HCT116 (cell line): ENCODE data around the gene WDR82. TPM values are rescaled to one million over a fixed set of nuclear protein-coding genes. Genes with fewer than 3 reads are reported as not detected.

Experiments
- ATAC-seq: fragments of 200-7000 bp; cut with Tn5 transposase; 2 replicates; pipeline ENCODE4 v1.9.1; 2020; ENCODE audit warnings: mild to moderate bottlenecking, moderate library complexity
- BruUV-seq: library from RNA; stranded (reverse); fragments of 400-500 nt; replicated peaks from 2 replicates; lab custom pipeline; 2021; lab: Mats Ljungman, UMichigan
- CTCF ChIA-PET: fragments of 300-600 bp; sonication (Branson Sonifier 250); formaldehyde crosslinking; loops from one replicate; lab custom pipeline; 2021; ENCODE audit warnings: antibody characterized with exemption; lab: Charles Lee
- POLR2A ChIA-PET: fragments of 300-600, 350-600 bp; sonication (Branson Sonifier 250); formaldehyde crosslinking; loops from one replicate; lab custom pipeline; 2021; ENCODE audit warnings: antibody characterized with exemption; lab: Charles Lee
- RAD21 ChIA-PET, 2 experiments: fragments of 300-600 bp; sonication (Branson Sonifier 250); formaldehyde crosslinking; loops; one replicate each; lab custom pipeline; 2023; ENCODE audit warnings: low total read pairs in 2 of 2; ENCODE audit not compliant: uncharacterized antibody in 2 of 2, unreplicated experiment in 2 of 2, low non-redundant PET in 1 of 2; lab: Charles Lee
- DNase-seq: peaks from one replicate; pipeline ENCODE4 v3.0.0-alpha.2; 2010; ENCODE audit warnings: low read depth, low spot score
- H2AFZ ChIP-seq: fragments of 200-600 bp; shearing (Covaris generic), sonication (generic); 2 replicates; pipeline ENCODE4 v1.6.1; 2017; ENCODE audit warnings: low read depth, mixed run types, mixed read lengths, antibody characterized with exemption, low read length; ENCODE audit not compliant: poor library complexity, severe bottlenecking
- H3K27ac ChIP-seq: 2 replicates; pipeline ENCODE4 v1.5.1; 2012; ENCODE audit warnings: low read depth, low read length
- H3K27me3 ChIP-seq: fragments of 200-600 bp; sonication (generic); 2 replicates; pipeline ENCODE4 v1.6.1; 2016; ENCODE audit warnings: mixed run types, low read length, mixed read lengths; ENCODE audit not compliant: insufficient read depth
- H3K36me3 ChIP-seq, 2 experiments: fragments of 200-500 bp in 1 of 2; fragments of 200-600 bp in 1 of 2; sonication (Bioruptor generic) in 1 of 2; sonication (generic) in 1 of 2; 2 replicates each; pipeline versions ENCODE4 v1.5.1 to v1.6.1; 2014 to 2016; ENCODE audit warnings: low read length in 2 of 2, inconsistent platforms in 1 of 2, mixed read lengths in 1 of 2, mixed run types in 1 of 2; ENCODE audit not compliant: insufficient read depth in 2 of 2, control insufficient read depth in 1 of 2
- H3K4me1 ChIP-seq, 2 experiments: fragments of 200-600 bp in 1 of 2; sonication (generic) in 1 of 2; 2 replicates each; pipeline versions ENCODE4 v1.5.1 to v1.6.1; 2012 to 2017; ENCODE audit warnings: low read length in 2 of 2, inconsistent platforms in 1 of 2, mild to moderate bottlenecking in 1 of 2, mixed read lengths in 1 of 2, mixed run types in 1 of 2, moderate library complexity in 1 of 2; ENCODE audit not compliant: insufficient read depth in 2 of 2, control insufficient read depth in 1 of 2
- H3K4me2 ChIP-seq: fragments of 200-600 bp; sonication (generic); 2 replicates; pipeline ENCODE4 v1.6.1; 2017; ENCODE audit warnings: mixed run types, low read length, mixed read lengths
- H3K4me3 ChIP-seq, 2 experiments: fragments of 200-600 bp in 1 of 2; sonication (generic) in 1 of 2; replicated peaks in 1 of 2; 2 replicates each; pipeline ENCODE4 v1.5.1; 2011 to 2016; ENCODE audit warnings: low read length in 2 of 2, control low read depth in 1 of 2, low read depth in 1 of 2, mild to moderate bottlenecking in 1 of 2, mixed read lengths in 1 of 2, mixed run types in 1 of 2
- H3K79me2 ChIP-seq: fragments of 200-600 bp; sonication (generic); 2 replicates; pipeline ENCODE4 v1.6.1; 2017; ENCODE audit warnings: mild to moderate bottlenecking, mixed run types, low read length, moderate library complexity, mixed read lengths; ENCODE audit not compliant: insufficient read depth
- H3K9ac ChIP-seq: fragments of 200-600 bp; sonication (generic); 2 replicates; pipeline ENCODE4 v1.6.1; 2016; ENCODE audit warnings: low read length, mixed read lengths
- H3K9me2 ChIP-seq: fragments of 200-600 bp; sonication (generic), shearing (Covaris generic); 2 replicates; pipeline ENCODE4 v1.6.1; 2017; ENCODE audit warnings: mixed run types, mild to moderate bottlenecking, moderate library complexity; ENCODE audit not compliant: insufficient read depth
- H3K9me3 ChIP-seq, 2 experiments: fragments of 200-500 bp in 1 of 2; fragments of 200-600 bp in 1 of 2; sonication (Bioruptor generic) in 1 of 2; sonication (generic) in 1 of 2; 2 replicates each; pipeline ENCODE4 v1.6.1; 2014 to 2017; ENCODE audit warnings: low read length in 2 of 2, mixed read lengths in 2 of 2, inconsistent platforms in 1 of 2, low read depth in 1 of 2, mild to moderate bottlenecking in 1 of 2, mixed run types in 1 of 2, moderate library complexity in 1 of 2; ENCODE audit not compliant: control insufficient read depth in 1 of 2, insufficient read depth in 1 of 2
- H4K20me1 ChIP-seq: fragments of 200-600 bp; sonication (generic), shearing (Covaris generic); 2 replicates; pipeline ENCODE4 v1.6.1; 2017; ENCODE audit warnings: mixed run types, mild to moderate bottlenecking, moderate library complexity; ENCODE audit not compliant: insufficient read depth
- CEBPB ChIP-seq: IDR thresholded peaks from 2 replicates; pipeline ENCODE4 v1.6.1; 2012; ENCODE audit warnings: low read depth
- ELF1 ChIP-seq: IDR thresholded peaks from 2 replicates; pipeline ENCODE4 v1.6.1; 2012; ENCODE audit warnings: low read depth, borderline replicate concordance
- FOSL1 ChIP-seq: IDR thresholded peaks from 2 replicates; pipeline ENCODE4 v1.6.1; 2012; ENCODE audit warnings: low read depth
- POLR2A ChIP-seq: IDR thresholded peaks from 2 replicates; pipeline ENCODE4 v1.7.0; 2011; ENCODE audit warnings: borderline replicate concordance; ENCODE audit not compliant: insufficient read depth, insufficient read length; ENCODE audit errors: extremely low read depth
- RAD21 ChIP-seq: IDR thresholded peaks from 2 replicates; pipeline ENCODE4 v1.6.1; 2012; ENCODE audit warnings: low read depth, mild to moderate bottlenecking
- SIN3A ChIP-seq: IDR thresholded peaks from 2 replicates; pipeline ENCODE4 v1.6.1; 2012; ENCODE audit warnings: low read depth
- SP1 ChIP-seq: IDR thresholded peaks from 2 replicates; pipeline ENCODE4 v1.6.1; 2012; ENCODE audit warnings: low read depth
- TCF7L2 ChIP-seq: IDR thresholded peaks from 2 replicates; pipeline ENCODE4 v1.7.0; 2011; ENCODE audit warnings: borderline replicate concordance, inconsistent platforms; ENCODE audit not compliant: insufficient read depth, insufficient read length; ENCODE audit errors: extremely low read depth
- YY1 ChIP-seq: IDR thresholded peaks from 2 replicates; pipeline ENCODE4 v1.6.1; 2011; ENCODE audit warnings: low read length, low read depth, moderate library complexity, mild to moderate bottlenecking; ENCODE audit not compliant: insufficient replicate concordance; ENCODE audit errors: extremely low read depth
- intact Hi-C: fragments of 100-400 bp; cut with micrococcal nuclease; formaldehyde crosslinking; loops from 2 replicates; pipeline ENCODE4 v1.10.0; 2022
- total RNA-seq: library from RNA; stranded (reverse); gene quantifications from one replicate; pipeline ENCODE4 v1.2.1, GENCODE V29; 2021; ENCODE audit not compliant: unreplicated experiment
- TF ChIP-seq, protein P1 (sequence below): IDR thresholded peaks from 2 replicates; pipeline ENCODE4 v1.6.1; 2012
- TF ChIP-seq, protein P2 (sequence below), 3 experiments: fragments of 200-600 bp in 1 of 3; sonication (generic) in 1 of 3; IDR thresholded peaks in 2 of 3; conservative IDR thresholded peaks in 1 of 3; 2 replicates each; pipeline ENCODE4 v1.5.1; 2012 to 2017; ENCODE audit warnings: low read depth in 2 of 3, low read length in 2 of 3, antibody characterized with exemption in 1 of 3, borderline replicate concordance in 1 of 3, control low read depth in 1 of 3, mild to moderate bottlenecking in 1 of 3, mixed read lengths in 1 of 3, mixed run types in 1 of 3, moderate library complexity in 1 of 3; ENCODE audit not compliant: insufficient read depth in 1 of 3
- TF ChIP-seq, protein P3 (sequence below): IDR thresholded peaks from 2 replicates; pipeline ENCODE4 v1.6.1; 2012

Gene WDR82
- total RNA-seq, 1 experiment from 2014 or later: 89.7 TPM

DNA sequence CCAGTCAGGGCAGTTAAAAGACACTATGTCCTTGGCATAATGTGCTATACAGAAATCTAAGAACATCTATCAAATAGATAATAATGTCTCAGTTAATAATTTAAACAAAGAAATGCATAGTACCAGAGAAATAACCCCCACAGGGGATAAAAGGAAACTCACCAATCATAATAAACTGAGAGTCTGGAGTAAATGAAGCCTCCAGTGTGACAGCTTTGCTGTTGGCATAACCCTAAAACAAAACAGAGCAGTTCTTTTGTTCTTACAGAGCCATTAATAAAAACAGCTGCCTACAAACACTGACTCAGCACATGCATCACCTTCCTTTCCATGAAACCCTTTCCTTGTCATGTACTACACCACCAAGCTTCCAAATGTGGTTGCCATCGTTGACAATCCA is 19.4 kb downstream of the WDR82 start:
- ATAC-seq: no peak
- Histone ChIP-seq H3K4me2 (no peak overlapping the region), H3K9me3 (no peaks in the 10 kb centered on the region), H3K9me2 (no peaks in the 10 kb centered on the region), H3K4me3 (no peak overlapping the region), H3K36me3 (peaks cover 83 to 84% of the 10 kb centered on the region in 2 experiments), H3K9ac (no peak overlapping the region), H3K27ac (no peak overlapping the region), H3K27me3 (no peaks in the 10 kb centered on the region), H3K4me1 (no peaks in the 10 kb centered on the region), H4K20me1 (peaks cover 3% of the 10 kb centered on the region; the same call in 1 of the 2 replicates), H3K79me2 (peaks cover 71% of the 10 kb centered on the region), H2AFZ (no peak overlapping the region)
- BruUV-seq: no TSS peak
- ChIA-PET RAD21 (no interaction called here), CTCF (no interaction called here), POLR2A (no interaction called here)
- TF ChIP-seq CEBPB: no peak
- TF ChIP-seq SP1: no peak
- no peak for TF ChIP-seq RAD21
- no peak for TF ChIP-seq YY1
- no peak for TF ChIP-seq SIN3A
- TF ChIP-seq, protein P1, sequence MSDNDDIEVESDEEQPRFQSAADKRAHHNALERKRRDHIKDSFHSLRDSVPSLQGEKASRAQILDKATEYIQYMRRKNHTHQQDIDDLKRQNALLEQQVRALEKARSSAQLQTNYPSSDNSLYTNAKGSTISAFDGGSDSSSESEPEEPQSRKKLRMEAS: no peak
- TF ChIP-seq FOSL1: no peak
- TF ChIP-seq TCF7L2: no peak
- TF ChIP-seq, protein P2, sequence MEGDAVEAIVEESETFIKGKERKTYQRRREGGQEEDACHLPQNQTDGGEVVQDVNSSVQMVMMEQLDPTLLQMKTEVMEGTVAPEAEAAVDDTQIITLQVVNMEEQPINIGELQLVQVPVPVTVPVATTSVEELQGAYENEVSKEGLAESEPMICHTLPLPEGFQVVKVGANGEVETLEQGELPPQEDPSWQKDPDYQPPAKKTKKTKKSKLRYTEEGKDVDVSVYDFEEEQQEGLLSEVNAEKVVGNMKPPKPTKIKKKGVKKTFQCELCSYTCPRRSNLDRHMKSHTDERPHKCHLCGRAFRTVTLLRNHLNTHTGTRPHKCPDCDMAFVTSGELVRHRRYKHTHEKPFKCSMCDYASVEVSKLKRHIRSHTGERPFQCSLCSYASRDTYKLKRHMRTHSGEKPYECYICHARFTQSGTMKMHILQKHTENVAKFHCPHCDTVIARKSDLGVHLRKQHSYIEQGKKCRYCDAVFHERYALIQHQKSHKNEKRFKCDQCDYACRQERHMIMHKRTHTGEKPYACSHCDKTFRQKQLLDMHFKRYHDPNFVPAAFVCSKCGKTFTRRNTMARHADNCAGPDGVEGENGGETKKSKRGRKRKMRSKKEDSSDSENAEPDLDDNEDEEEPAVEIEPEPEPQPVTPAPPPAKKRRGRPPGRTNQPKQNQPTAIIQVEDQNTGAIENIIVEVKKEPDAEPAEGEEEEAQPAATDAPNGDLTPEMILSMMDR (IDR thresholded peaks at IDR 0.05 in 2 of 3, conservative IDR thresholded peaks at IDR 0.05 in 1 of 3; ENCODE audit: borderline replicate concordance in 1 of 3, insufficient read depth in 1 of 3, low read depth in 2 of 3, low read length in 2 of 3): no peak
- no peak for TF ChIP-seq POLR2A
- TF ChIP-seq, protein P3, sequence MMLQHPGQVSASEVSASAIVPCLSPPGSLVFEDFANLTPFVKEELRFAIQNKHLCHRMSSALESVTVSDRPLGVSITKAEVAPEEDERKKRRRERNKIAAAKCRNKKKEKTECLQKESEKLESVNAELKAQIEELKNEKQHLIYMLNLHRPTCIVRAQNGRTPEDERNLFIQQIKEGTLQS: no peak
- no peak for TF ChIP-seq ELF1
- intact Hi-C loops: no loop called here
- no peak for DNase-seq
